Measurements from ENCODE around the gene RUNX1.

Gene RUNX1

GRCh38 chr21:35059742-35060141, 10.6 kb upstream of the RUNX1 start:
- no peak for DNase-seq (ENCODE audit: low read depth, low spot score)

DNA sequence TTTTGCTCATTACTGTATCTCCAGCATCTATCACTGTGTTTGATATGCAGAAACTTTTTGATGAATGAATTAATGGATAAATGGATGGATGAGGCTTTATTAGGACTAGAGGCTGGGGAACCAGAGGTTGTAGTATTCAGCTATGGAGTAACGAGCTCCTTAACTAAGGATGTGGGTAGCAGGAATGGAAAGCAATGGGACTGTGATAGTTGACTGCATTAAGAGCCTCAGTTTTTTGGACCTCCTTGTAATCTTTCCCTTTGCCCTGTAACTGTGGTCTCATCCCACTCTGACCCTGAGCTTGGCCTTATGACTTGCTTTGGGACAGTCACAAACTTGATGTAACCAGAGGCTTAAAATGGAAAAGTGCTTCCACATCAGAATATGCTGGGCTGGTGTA, 9.0 kb upstream of the RUNX1 start:
- DNase-seq (ENCODE audit: low read depth, low spot score), result no peak

GRCh38 chr21:35057428-35057827, 8.3 kb upstream of the RUNX1 start:
- DNase-seq (ENCODE audit: low read depth, low spot score), result no peak

GRCh38 chr21:35053356-35054096, 4.4 kb upstream of the RUNX1 start:
- no peak for DNase-seq (ENCODE audit: low read depth, low spot score)

GRCh38 chr21:35052801-35053200, 3.7 kb upstream of the RUNX1 start:
- DNase-seq (ENCODE audit: low read depth, low spot score), result no peak

DNA sequence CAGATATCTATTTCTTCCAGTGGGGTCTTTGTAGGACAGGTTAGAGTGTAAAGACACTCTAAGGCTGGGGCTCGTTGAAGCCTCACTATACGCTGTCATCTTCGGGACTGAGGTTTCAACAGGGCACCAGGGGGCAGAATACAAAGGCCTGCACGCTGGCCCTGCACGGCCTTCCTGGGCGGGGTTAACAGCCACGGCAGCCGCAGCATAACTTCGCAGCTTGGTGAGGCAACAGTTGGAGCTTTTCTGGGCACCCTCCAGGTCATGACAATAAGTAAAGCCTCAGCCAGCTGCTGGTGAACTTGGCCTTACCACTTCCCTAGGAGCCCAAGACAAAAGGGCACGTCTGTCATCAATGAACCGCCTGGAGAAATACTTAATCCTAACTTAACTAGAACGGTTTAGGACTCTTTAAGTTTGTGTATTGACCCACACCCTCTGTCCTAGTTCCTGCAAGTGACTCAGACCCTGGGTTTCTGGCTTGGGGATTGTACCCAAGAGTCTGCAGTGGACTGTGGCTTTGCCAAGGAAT, 2.3 kb upstream of the RUNX1 start:
- DNase-seq (ENCODE audit: low read depth, low spot score), result no peak

DNA sequence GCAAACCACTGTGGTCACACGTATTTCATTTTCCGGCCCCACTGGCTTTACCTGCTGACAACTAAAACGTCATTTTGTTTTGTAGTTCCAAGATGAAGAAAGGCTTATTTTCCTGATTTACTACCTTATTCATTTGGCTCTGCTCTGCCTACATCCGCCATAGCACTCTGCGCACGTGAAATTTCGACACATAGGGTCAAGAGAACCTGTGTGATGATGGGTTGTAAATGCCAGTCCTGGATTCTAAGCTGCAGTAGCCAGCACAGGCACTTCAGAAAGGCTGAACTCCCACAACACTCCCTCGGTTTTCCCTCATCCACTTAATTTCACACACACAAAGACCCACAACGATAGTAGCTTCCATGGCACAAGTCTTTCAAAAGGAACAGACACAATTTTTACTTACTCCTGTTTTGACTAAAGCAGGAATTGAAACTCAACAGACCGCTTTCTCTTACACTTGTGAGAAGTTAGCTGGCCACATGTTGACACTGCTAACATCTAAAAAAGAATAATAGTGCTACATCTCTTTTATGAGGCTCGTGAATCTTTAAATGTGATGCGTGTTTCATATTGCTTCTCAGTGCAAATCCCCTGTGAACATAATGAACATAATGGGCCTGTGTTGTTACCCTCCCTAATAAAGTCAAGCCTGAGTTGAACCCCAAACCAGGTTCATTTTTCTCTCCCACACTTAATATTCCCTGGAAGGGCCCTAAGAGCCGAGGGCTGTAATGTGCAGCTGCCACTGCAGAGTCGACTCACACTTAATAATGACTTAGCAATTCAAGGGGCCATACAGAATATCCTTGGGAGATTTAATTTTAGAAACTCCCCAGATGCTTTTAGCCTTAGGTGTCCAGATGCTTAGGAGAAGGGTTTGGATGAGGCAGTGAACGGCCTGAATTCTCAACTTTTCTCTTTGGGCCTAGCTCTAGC, 1.5 kb upstream of the RUNX1 start:
- DNase-seq (ENCODE audit: low read depth, low spot score), result no peak

GRCh38 chr21:35048183-35048601, 910 bp downstream of the RUNX1 start:
- DNase-seq (ENCODE audit: low read depth, low spot score), result no peak

DNA sequence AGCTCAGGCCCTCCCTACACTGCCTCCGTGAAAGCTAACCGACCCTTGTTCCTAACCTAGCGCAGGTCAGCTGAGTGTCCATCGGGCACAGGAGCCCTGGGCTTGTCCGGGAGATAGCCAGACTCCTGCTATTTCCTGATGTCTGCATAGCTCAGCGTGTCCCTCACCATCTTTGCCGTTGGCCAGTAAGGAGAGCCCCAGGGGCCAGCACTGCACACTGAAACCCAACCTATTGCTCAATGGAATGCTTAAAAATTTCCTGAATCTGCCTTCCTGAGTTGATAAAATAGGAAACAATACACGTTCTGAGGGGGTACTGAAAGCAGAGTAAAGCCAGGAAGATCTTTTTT, 2.2 kb downstream of the RUNX1 start:
- no peak for DNase-seq (ENCODE audit: low read depth, low spot score)

- no peak for DNase-seq (ENCODE audit: low read depth, low spot score)
Observed at GRCh38 chr21:35046263-35046624, 2.9 kb downstream of the RUNX1 start.

DNA sequence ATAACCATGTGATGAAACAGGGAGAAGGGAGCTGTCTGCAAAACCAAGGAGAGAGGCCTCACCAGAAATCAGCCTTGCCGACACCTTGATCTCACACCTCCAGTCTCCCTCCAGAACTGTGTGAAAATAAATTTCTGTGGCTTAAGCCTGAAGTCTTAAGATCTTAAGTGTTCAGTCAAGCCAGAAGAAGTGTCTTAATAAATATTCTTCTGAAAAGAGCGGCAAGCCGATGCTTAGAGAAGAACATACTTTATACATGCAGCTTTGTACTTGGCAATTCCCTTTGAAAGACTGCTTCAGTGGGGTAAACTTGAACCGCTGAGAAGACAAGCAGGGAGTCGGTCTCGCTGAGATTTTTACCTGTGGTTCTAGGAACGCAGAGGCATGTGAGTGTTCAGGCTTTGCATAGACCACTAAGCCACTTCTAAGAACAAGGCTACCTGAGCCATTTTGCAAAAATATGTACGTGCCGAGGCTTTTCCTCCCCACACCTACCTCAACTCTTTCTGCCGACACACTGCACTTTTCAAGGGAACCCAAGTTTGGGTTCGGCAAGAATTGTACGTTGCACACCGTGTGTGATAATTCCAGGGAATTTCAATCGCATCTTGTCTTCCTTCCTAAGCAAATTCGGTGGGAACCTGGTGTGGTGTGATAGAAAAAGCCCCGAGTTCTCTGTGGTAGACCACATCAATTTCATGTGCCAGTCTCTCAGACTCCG, 3.4 kb downstream of the RUNX1 start:
- DNase-seq (ENCODE audit: low read depth, low spot score), result no peak

DNA sequence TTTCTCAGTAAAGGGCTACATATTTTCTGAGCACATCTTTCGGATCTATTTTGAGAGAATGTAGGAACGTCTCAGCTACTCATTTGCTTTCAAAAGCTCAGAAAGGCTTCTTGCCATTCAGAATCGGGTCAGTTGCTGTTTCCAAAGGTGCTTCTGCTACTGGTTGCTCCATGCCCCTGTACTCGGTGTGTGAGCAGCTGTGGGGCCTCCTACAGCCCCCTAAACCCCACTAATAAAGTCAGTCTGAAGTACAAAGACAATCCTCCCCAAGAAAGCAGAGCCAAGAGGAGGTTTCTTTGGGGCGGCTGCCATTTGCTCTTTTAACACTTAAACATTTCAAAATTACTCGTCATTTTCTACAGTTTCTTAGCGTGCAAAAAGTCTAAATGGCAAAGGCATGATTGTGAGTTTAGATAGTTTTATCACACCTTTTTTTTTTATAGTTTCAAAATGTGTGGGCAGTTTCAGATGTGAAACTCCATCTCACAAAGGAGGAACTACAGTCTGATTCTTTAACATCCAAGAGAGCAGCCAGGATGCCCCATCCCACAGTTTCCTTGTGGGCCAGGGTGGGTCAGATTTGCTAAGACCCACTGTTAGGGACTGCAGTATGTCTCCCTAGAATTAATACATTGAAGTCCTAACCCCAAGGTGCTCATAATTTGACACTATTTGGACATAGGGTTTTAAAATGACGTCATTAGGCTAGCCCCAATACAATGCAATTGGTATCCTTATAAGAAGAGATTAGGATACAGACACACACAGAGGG, 4.1 kb downstream of the RUNX1 start:
- DNase-seq (ENCODE audit: low read depth, low spot score), result no peak

DNA sequence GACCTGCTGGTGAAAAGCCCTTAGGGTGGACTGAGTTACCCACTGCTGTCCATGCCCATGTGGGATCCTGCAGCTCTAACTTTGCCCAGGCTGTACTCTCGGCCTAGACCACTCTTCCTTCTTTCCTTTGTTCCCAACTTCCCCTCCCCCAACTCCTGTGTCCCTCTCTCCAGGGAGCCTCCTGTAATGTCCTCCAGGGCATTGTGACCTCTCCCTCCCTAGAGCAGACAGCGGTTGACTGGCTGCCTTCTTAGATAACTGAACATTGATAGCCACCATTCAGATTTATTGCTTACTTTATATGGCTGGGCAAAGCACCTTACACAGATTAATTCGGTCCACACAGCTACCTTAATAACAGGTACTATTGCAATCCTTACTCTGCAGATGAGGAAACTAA, 5.0 kb downstream of the RUNX1 start:
- DNase-seq (ENCODE audit: low read depth, low spot score), result no peak

- no peak for DNase-seq (ENCODE audit: low read depth, low spot score)
Observed at GRCh38 chr21:35043549-35043948, 5.6 kb downstream of the RUNX1 start.

GRCh38 chr21:35042836-35043235, 6.3 kb downstream of the RUNX1 start:
- no peak for DNase-seq (ENCODE audit: low read depth, low spot score)

DNA sequence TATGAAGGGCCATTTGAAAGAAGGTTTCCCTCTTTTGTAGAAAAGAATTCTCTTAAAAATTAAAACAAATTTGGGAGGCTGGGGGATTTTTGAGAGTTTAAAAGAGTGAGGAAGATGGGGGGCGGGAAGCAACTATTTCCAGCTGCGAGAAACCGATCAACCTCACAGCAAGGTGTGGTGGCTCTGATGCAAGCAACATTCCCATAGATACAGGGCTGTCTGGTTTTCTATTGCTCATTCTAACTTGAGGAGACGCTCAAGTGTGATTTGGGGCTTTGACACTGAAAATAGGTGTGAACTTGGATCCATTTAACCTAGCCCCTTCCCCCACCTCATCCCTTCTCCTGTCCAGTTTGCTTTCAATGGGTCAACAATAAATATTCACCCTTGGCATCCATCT, 7.2 kb downstream of the RUNX1 start:
- DNase-seq (ENCODE audit: low read depth, low spot score), result no peak

GRCh38 chr21:35041122-35041521, 8.0 kb downstream of the RUNX1 start:
- DNase-seq (ENCODE audit: low read depth, low spot score), result no peak

GRCh38 chr21:35039595-35040289, 9.4 kb downstream of the RUNX1 start:
- DNase-seq (ENCODE audit: low read depth, low spot score), result no peak

- DNase-seq (ENCODE audit: low read depth, low spot score), result no peak
Observed at GRCh38 chr21:35038772-35039319, 10.3 kb downstream of the RUNX1 start.

DNA sequence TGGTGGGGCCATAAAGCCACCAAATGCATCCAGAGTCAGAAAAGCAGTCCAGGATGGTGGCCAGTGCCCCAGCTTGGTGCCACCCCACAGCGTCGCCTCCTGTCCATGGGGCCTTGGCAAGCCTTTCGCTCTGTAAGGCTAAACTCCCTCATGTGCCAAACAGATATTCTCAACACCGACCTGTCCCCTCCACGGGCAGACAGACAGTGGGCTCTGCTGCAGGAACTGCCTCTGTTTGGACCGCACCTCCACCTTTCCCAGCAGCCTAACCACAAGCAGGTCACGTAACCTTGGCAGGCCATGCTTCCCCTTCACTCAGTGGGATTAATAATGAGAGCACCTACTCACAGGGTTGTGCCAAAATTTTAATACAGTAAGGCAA, 11.7 kb downstream of the RUNX1 start:
- no peak for DNase-seq (ENCODE audit: low read depth, low spot score)

Data from activated naive CD8-positive, alpha-beta T cell treated with anti-CD3 and anti-CD28 coated beads, Interleukin-2, amount 50 U/mL, for 16 hours (primary cell).